Activated CD8-positive, alpha-beta T cell treated with anti-CD3 and anti-CD28 coated beads for 36 hours (primary cell): ENCODE data around the gene PEX19. TPM values are rescaled to one million over a fixed set of nuclear protein-coding genes. Genes with fewer than 3 reads are reported as not detected.

Experiments
- ATAC-seq: fragments of 200-7000 bp; cut with Tn5 transposase; one replicate; pipeline ENCODE4 v1.10.0; 2021; ENCODE audit warnings: mild to moderate bottlenecking, moderate library complexity
- CTCF ChIA-PET: fragments of 350-600 bp; sonication (Branson Sonifier 250); formaldehyde crosslinking; loops from one replicate; lab custom pipeline; 2021; ENCODE audit warnings: antibody characterized with exemption; lab: Charles Lee
- POLR2A ChIA-PET: fragments of 350-600 bp; sonication (Branson Sonifier 250); formaldehyde crosslinking; loops from one replicate; lab custom pipeline; 2021; ENCODE audit warnings: antibody characterized with exemption; lab: Charles Lee
- DNase-seq: peaks from one replicate; pipeline ENCODE4 v3.0.0-alpha.2; 2020
- H3K27ac Mint-ChIP-seq: one replicate; pipeline ENCODE4 v1.8.0; 2021; ENCODE audit warnings: mild to moderate bottlenecking, mixed read lengths
- H3K27me3 Mint-ChIP-seq: one replicate; pipeline ENCODE4 v1.8.0; 2021; ENCODE audit warnings: mixed read lengths
- H3K36me3 Mint-ChIP-seq: one replicate; pipeline ENCODE4 v1.8.0; 2021; ENCODE audit warnings: low read depth, mixed read lengths
- H3K4me1 Mint-ChIP-seq: one replicate; pipeline ENCODE4 v1.8.0; 2021; ENCODE audit warnings: low read depth, mixed read lengths
- H3K4me3 Mint-ChIP-seq: one replicate; pipeline ENCODE4 v1.8.0; 2021; ENCODE audit warnings: mild to moderate bottlenecking, moderate library complexity, mixed read lengths
- H3K9me3 Mint-ChIP-seq: one replicate; pipeline ENCODE4 v1.8.0; 2021; ENCODE audit warnings: mixed read lengths
- CTCF ChIP-seq: fragments of 200-600 bp; IDR thresholded peaks from one replicate; pipeline ENCODE4 v1.8.0; 2022; ENCODE audit warnings: antibody characterized with exemption, mild to moderate bottlenecking
- intact Hi-C: fragments of 100-400 bp; cut with micrococcal nuclease; formaldehyde crosslinking; loops from one replicate; pipeline ENCODE4 v1.10.0; 2022
- total RNA-seq, 2 experiments: library from RNA; stranded (reverse); gene quantifications; one replicate each; pipeline ENCODE4 v1.2.3, GENCODE V29; 2021

The PEX19 gene
- total RNA-seq, result 10 to 100 TPM; 52.9 to 56.9 TPM

- Mint-ChIP-seq H3K36me3 (peaks cover 32% of the 10 kb centered on the region), H3K27me3 (no peaks in the 10 kb centered on the region), H3K4me3 (peak within 1 kb of the TSS; percentile 94), H3K27ac (peak within 1 kb of the TSS; percentile 94), H3K9me3 (no peaks in the 10 kb centered on the region), H3K4me1 (peaks cover 20% of the 10 kb centered on the region)
- no peak for TF ChIP-seq CTCF
- DNase-seq (peak; percentile 97), ATAC-seq (peak; percentile 100)
- intact Hi-C loops, result no loop called here
- CTCF ChIA-PET, result interaction anchor here (0.8 to 2.7 kb wide), 9 partner anchors 9 to 183 kb away, joined by 3 to 12 read pairs (median 5); partner anchors contain the start of gene DCAF8
- POLR2A ChIA-PET, result interaction anchor here (0.5 to 3.0 kb wide), 16 partner anchors 10 to 183 kb away, joined by 3 to 41 read pairs (median 4); partner anchors contain the start of gene DCAF8
These were observed at the start of gene PEX19 for GRCh38 chr1:160284782-160285344. Gene PEX19, minus strand, starts transcription at chr1:160285133. Its CDS starts 9 bp downstream, at chr1:160285124.

- no peak for TF ChIP-seq CTCF
- POLR2A ChIA-PET, result interaction anchor here (1.1 to 1.3 kb wide), 2 partner anchors 47 to 89 kb away, joined by 4 read pairs; partner anchors contain the start of gene PEX19
These were observed 47.6 kb upstream of the PEX19 start for GRCh38 chr1:160332516-160332915.

GRCh38 chr1:160330119-160330518 lies 45.2 kb upstream of the PEX19 start:
- Mint-ChIP-seq H3K4me3 (no peak overlapping the region), H3K27me3 (no peaks in the 10 kb centered on the region), H3K4me1 (peaks cover 4% of the 10 kb centered on the region), H3K27ac (peak overlapping the region; percentile 22), H3K36me3 (peaks cover 43% of the 10 kb centered on the region), H3K9me3 (no peaks in the 10 kb centered on the region)
- ATAC-seq, result no peak
- DNase-seq, result no peak
- CTCF ChIA-PET, result interaction anchor here (1.3 to 3.7 kb wide), 3 partner anchors 24 to 137 kb away, joined by 3 to 20 read pairs (median 3); no protein-coding TSS in a partner anchor
- TF ChIP-seq CTCF, result no peak
- POLR2A ChIA-PET, result interaction anchor here (1.1 to 1.3 kb wide), 2 partner anchors 13 to 38 kb away, joined by 3 read pairs; partner anchors contain the start of genes COPA and NCSTN
- intact Hi-C loops, result no loop called here

More at GRCh38 chr1:160332516-160332915, 47.6 kb upstream of the PEX19 start:
- H3K4me1 Mint-ChIP-seq, result peaks cover 7% of the 10 kb centered on the region
- no peaks in the 10 kb centered on the region for H3K9me3 Mint-ChIP-seq
- ATAC-seq (no peak), DNase-seq (no peak)
- CTCF ChIA-PET, result interaction anchor here (0.9 to 3.6 kb wide), 4 partner anchors 21 to 80 kb away, joined by 4 to 26 read pairs (median 6); no protein-coding TSS in a partner anchor
- intact Hi-C loops, result no loop called here
- no peak overlapping the region for H3K27ac Mint-ChIP-seq
- H3K27me3 Mint-ChIP-seq, result no peaks in the 10 kb centered on the region
- H3K36me3 Mint-ChIP-seq, result peaks cover 40% of the 10 kb centered on the region
- no peak overlapping the region for H3K4me3 Mint-ChIP-seq

- intact Hi-C loops, result no loop called here
- ATAC-seq (no peak), DNase-seq (no peak)
- peaks cover 40% of the 10 kb centered on the region for H3K36me3 Mint-ChIP-seq
- H3K27me3 Mint-ChIP-seq, result no peaks in the 10 kb centered on the region
- peaks cover 4% of the 10 kb centered on the region for H3K4me1 Mint-ChIP-seq
- POLR2A ChIA-PET, result interaction anchor here (1.2 kb wide), 1 partner anchor 43 kb away, joined by 3 read pairs; the partner anchor contains the start of gene PEX19
- no peak overlapping the region for H3K4me3 Mint-ChIP-seq
- no peaks in the 10 kb centered on the region for H3K9me3 Mint-ChIP-seq
- TF ChIP-seq CTCF, result no peak
- CTCF ChIA-PET, result interaction anchor here (0.6 to 3.7 kb wide), 2 partner anchors 10 to 37 kb away, joined by 3 to 20 read pairs; no protein-coding TSS in a partner anchor
- H3K27ac Mint-ChIP-seq, result no peak overlapping the region
These were observed 43.3 kb upstream of the PEX19 start for GRCh38 chr1:160328184-160328583.

- Mint-ChIP-seq H3K27ac (no peak overlapping the region), H3K4me3 (no peak overlapping the region), H3K27me3 (no peaks in the 10 kb centered on the region), H3K4me1 (peaks cover 4% of the 10 kb centered on the region), H3K36me3 (peaks cover 39% of the 10 kb centered on the region), H3K9me3 (no peaks in the 10 kb centered on the region)
- intact Hi-C loops, result no loop called here
- POLR2A ChIA-PET, result interaction anchor here (1.3 kb wide), 1 partner anchor 11 kb away, joined by 3 read pairs; no protein-coding TSS in a partner anchor
- TF ChIP-seq CTCF, result no peak
- CTCF ChIA-PET, result interaction anchor here (1.1 kb wide), 1 partner anchor 28 kb away, joined by 3 read pairs; no protein-coding TSS in a partner anchor
- ATAC-seq, result no peak
- DNase-seq, result no peak
These were observed 41.5 kb upstream of the PEX19 start for GRCh38 chr1:160326418-160326817.
